Mammary epithelial cell (primary cell): ENCODE data around the gene SLC25A20.

ENCODE experiments used
- CTCF ChIP-seq, 2 donors: IDR thresholded peaks in 1 of 2; conservative IDR thresholded peaks in 1 of 2; 2 replicates each; pipeline ENCODE4 v1.5.1; 2011 to 2012; ENCODE audit warnings: inconsistent platforms in 2 of 2, low read length in 2 of 2, mild to moderate bottlenecking in 2 of 2, control low read depth in 1 of 2, low read depth in 1 of 2; ENCODE audit not compliant: insufficient read depth in 1 of 2; ENCODE audit errors: extremely low read depth in 1 of 2
- EZH2 ChIP-seq: IDR thresholded peaks from 2 replicates; pipeline ENCODE4 v1.6.1; 2012; ENCODE audit warnings: low read length, inconsistent platforms, borderline replicate concordance

- no peak for TF ChIP-seq CTCF (conservative IDR thresholded peaks at IDR 0.05 in 1 of 2, IDR thresholded peaks at IDR 0.05 in 1 of 2; ENCODE audit: extremely low read depth in 1 of 2, insufficient read depth in 1 of 2, low read depth in 1 of 2, low read length in 2 of 2)
- no peak for TF ChIP-seq EZH2
Observed at GRCh38 chr3:48881006-48881405, 17.7 kb downstream of the SLC25A20 start.
